ENCODE results near the gene ANKRD53. TPM values are rescaled to one million over a fixed set of nuclear protein-coding genes. Genes with fewer than 3 reads are reported as not detected.

ANKRD53 gene
- total and polyA plus RNA-seq, 2 donors (not counting 3 experiments of a cell fraction or from before 2014, with no cell fraction given): 1.3 to 1.4 TPM

DNA sequence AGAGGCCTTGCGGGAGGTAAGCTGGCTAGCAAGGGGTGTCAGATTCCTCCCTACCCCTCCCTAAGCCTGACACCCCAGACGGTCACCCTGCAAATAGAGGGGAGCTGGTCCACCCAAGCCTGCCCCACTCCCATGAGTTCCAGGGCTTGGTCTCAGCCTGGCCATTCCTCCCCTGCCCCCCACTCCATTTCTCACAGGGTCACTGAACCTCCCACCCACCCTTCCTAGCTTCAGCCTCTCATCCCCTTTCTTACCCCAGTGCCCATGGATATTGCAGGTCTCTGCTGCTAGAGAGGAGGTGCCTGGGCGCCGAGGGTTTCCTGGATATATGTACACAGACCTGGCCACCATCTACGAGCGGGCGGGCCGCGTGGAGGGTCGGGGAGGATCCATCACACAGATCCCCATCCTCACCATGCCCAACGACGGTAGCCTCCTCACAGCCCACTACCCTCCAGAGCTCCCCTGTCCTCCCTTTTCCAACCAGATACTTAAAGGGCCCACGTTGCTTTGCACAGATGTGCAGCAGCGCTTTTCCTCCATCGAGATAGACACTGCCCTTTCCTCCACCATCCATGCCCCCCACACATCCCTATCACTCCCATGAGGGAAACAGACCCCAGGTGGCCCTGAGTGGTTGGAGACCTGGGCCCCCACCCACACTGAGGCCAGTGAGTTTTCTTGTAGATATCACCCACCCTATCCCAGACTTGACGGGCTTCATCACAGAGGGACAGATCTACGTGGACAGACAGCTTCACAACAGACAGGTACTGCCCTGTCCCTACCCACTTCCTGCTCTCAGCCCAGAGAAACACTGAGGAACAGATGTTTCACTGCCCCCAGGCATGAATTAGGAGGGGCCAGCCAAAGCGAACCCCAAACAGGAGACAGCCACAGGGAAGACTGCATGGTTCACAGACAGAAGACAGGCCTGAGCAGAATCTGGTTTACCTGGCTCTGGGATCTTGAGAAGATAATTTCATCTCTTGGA, 15.2 kb upstream of the ANKRD53 start:
- intact Hi-C loops (cut with micrococcal nuclease) (no loop called here), dilution Hi-C loops (cut with MboI; ENCODE audit: extremely low pct_ligation_motif_present, low sequenced_read_pairs) (no loop called here)
- ChIA-PET CTCF (interaction anchor here (0.8 to 10.3 kb wide), 10 partner anchors 9 to 137 kb away, joined by 4 to 84 read pairs (median 22); partner anchors contain the start of gene ANKRD53), POLR2A (no interaction called here)
- FAIRE-seq (no peak), DNase-seq (ENCODE audit: low read depth, low spot score) (no peak)
- Histone ChIP-seq H3K9ac (replicated peaks; ENCODE audit: extremely low read depth, insufficient read depth, low read length) (no peak overlapping the region), H3K9me3 (replicated peaks; ENCODE audit: control insufficient read depth, insufficient read depth, low read length) (no peaks in the 10 kb centered on the region), H2AFZ (ENCODE audit: low read depth, low read length) (no peak overlapping the region), H3K4me1 (ENCODE audit: control insufficient read depth, extremely low read depth, insufficient read depth, low read length) (peaks cover 2% of the 10 kb centered on the region), H3K36me3 (ENCODE audit: control insufficient read depth in 2 of 2, extremely low read depth in 1 of 2, insufficient read depth in 2 of 2, low read length in 2 of 2) (no peaks in the 10 kb centered on the region), H4K20me1 (replicated peaks; ENCODE audit: control insufficient read depth, extremely low read depth, insufficient read depth, low read length) (no peaks in the 10 kb centered on the region), H3K79me2 (ENCODE audit: control insufficient read depth, insufficient read depth, low read length) (no peaks in the 10 kb centered on the region), H3K27ac (ENCODE audit: insufficient read depth, low read depth, low read length) (no peak overlapping the region), H3K9me1 (replicated peaks; ENCODE audit: control insufficient read depth, extremely low read depth, insufficient read depth, low read length) (no peaks in the 10 kb centered on the region), H3K27me3 (ENCODE audit: control insufficient read depth in 2 of 2, insufficient read depth in 2 of 2, low read length in 2 of 2) (peaks cover 20 to 25% of the 10 kb centered on the region in 2 experiments), H3K4me2 (ENCODE audit: insufficient read depth, low read length) (no peak overlapping the region), H3K4me3 (replicated peaks in 1 of 3; ENCODE audit: insufficient read depth in 1 of 3, low read depth in 1 of 3, low read length in 3 of 3) (no peak overlapping the region)
- BruUV-seq (replicated peaks): no TSS peak
- TF ChIP-seq POLR2AphosphoS5 (IDR thresholded peaks at IDR 0.05; ENCODE audit: insufficient read depth, low read depth, low read length) (no peak), FOS (IDR thresholded peaks at IDR 0.05; ENCODE audit: borderline replicate concordance, insufficient read depth, low read length) (no peak)
- TF ChIP-seq, protein P1, sequence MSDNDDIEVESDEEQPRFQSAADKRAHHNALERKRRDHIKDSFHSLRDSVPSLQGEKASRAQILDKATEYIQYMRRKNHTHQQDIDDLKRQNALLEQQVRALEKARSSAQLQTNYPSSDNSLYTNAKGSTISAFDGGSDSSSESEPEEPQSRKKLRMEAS (IDR thresholded peaks at IDR 0.05; ENCODE audit: insufficient read depth, insufficient read length): no peak

DNA sequence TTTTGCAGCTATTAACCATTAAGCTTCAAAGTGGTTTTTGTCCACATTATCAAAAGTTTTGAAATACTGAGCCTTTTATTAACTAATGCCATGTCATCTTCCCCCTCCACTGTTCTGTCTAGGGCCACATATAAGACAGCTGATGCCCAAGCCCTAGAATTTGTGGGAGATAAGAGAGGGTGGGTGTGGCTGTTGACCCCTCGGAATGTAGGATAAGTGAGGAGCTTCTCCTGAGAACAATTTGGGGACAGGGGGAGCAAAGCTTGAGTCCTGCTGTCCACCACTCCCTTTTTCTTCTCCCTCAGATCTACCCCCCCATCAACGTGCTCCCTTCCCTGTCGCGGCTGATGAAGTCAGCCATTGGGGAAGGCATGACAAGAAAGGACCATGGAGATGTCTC, 14.3 kb upstream of the ANKRD53 start:
- CTCF ChIA-PET: interaction anchor here (0.6 to 10.3 kb wide), 18 partner anchors 10 to 660 kb away, joined by 3 to 84 read pairs (median 4); partner anchors contain the start of genes ANKRD53 and ATP6V1B1
- BruUV-seq (replicated peaks): no TSS peak

More for the DNA sequence above, 14.3 kb upstream of the ANKRD53 start:
- no peak for DNase-seq (ENCODE audit: low read depth, low spot score)
- Histone ChIP-seq H2AFZ (ENCODE audit: low read depth, low read length) (no peak overlapping the region), H3K4me3 (replicated peaks in 1 of 3; ENCODE audit: insufficient read depth in 1 of 3, low read depth in 1 of 3, low read length in 3 of 3) (no peak overlapping the region), H3K9me1 (replicated peaks; ENCODE audit: control insufficient read depth, extremely low read depth, insufficient read depth, low read length) (no peaks in the 10 kb centered on the region), H3K4me1 (ENCODE audit: control insufficient read depth, extremely low read depth, insufficient read depth, low read length) (peaks cover 2% of the 10 kb centered on the region), H3K27me3 (ENCODE audit: control insufficient read depth in 2 of 2, insufficient read depth in 2 of 2, low read length in 2 of 2) (peaks cover 20 to 25% of the 10 kb centered on the region in 2 experiments), H3K9me3 (replicated peaks; ENCODE audit: control insufficient read depth, insufficient read depth, low read length) (no peaks in the 10 kb centered on the region), H4K20me1 (replicated peaks; ENCODE audit: control insufficient read depth, extremely low read depth, insufficient read depth, low read length) (no peaks in the 10 kb centered on the region), H3K79me2 (ENCODE audit: control insufficient read depth, insufficient read depth, low read length) (no peaks in the 10 kb centered on the region), H3K36me3 (ENCODE audit: control insufficient read depth in 2 of 2, extremely low read depth in 1 of 2, insufficient read depth in 2 of 2, low read length in 2 of 2) (no peaks in the 10 kb centered on the region), H3K27ac (ENCODE audit: insufficient read depth, low read depth, low read length) (no peak overlapping the region), H3K9ac (replicated peaks; ENCODE audit: extremely low read depth, insufficient read depth, low read length) (no peak overlapping the region), H3K4me2 (ENCODE audit: insufficient read depth, low read length) (no peak overlapping the region)
- intact Hi-C loops (cut with micrococcal nuclease): loop anchor here (2.0 kb wide), 1 partner anchor 31 kb away; the partner anchor contains the start of gene TEX261
- TF ChIP-seq GATA2 (IDR thresholded peaks at IDR 0.05; ENCODE audit: insufficient read depth, insufficient read length, low read depth, low read length) (no peak), EZH2 (IDR thresholded peaks at IDR 0.05; ENCODE audit: borderline replicate concordance, low read depth, low read length, severe bottlenecking) (no peak), POLR2AphosphoS5 (IDR thresholded peaks at IDR 0.05; ENCODE audit: insufficient read depth, low read depth, low read length) (no peak), FOS (IDR thresholded peaks at IDR 0.05; ENCODE audit: borderline replicate concordance, insufficient read depth, low read length) (no peak), POLR2A (IDR thresholded peaks at IDR 0.05; ENCODE audit: low read depth, low read length) (no peak), JUN (IDR thresholded peaks at IDR 0.05; ENCODE audit: borderline replicate concordance, insufficient read depth, insufficient read length, low read depth) (no peak), MYC (IDR thresholded peaks at IDR 0.05; ENCODE audit: low read depth, low read length) (no peak)
- TF ChIP-seq, protein P2, sequence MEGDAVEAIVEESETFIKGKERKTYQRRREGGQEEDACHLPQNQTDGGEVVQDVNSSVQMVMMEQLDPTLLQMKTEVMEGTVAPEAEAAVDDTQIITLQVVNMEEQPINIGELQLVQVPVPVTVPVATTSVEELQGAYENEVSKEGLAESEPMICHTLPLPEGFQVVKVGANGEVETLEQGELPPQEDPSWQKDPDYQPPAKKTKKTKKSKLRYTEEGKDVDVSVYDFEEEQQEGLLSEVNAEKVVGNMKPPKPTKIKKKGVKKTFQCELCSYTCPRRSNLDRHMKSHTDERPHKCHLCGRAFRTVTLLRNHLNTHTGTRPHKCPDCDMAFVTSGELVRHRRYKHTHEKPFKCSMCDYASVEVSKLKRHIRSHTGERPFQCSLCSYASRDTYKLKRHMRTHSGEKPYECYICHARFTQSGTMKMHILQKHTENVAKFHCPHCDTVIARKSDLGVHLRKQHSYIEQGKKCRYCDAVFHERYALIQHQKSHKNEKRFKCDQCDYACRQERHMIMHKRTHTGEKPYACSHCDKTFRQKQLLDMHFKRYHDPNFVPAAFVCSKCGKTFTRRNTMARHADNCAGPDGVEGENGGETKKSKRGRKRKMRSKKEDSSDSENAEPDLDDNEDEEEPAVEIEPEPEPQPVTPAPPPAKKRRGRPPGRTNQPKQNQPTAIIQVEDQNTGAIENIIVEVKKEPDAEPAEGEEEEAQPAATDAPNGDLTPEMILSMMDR (IDR thresholded peaks at IDR 0.05; ENCODE audit: extremely low read depth in 1 of 2, insufficient read depth in 1 of 2, low read depth in 1 of 2, low read length in 2 of 2): no peak
- TF ChIP-seq, protein P1 (IDR thresholded peaks at IDR 0.05; ENCODE audit: insufficient read depth, insufficient read length): no peak
- POLR2A ChIA-PET: no interaction called here
- dilution Hi-C loops (cut with MboI; ENCODE audit: extremely low pct_ligation_motif_present, low sequenced_read_pairs): no loop called here
- no peak for FAIRE-seq

All from endothelial cell of umbilical vein (primary cell).